Tibial nerve (tissue), 4 donors: ENCODE data around the gene SAMSN1.

Source experiments
- CTCF ChIP-seq, 5 experiments: fragments of 200-600 bp in 3 of 5; fragments of 450-650 bp in 2 of 5; sonication (generic) in 3 of 5; IDR thresholded peaks; one replicate each; pipeline ENCODE4 v1.5.1; 2016 to 2019; ENCODE audit warnings: antibody characterized with exemption in 5 of 5, mild to moderate bottlenecking in 3 of 5, moderate library complexity in 2 of 5
- EP300 ChIP-seq, 2 donors: sonication (generic); formaldehyde crosslinking; IDR thresholded peaks; one replicate each; pipeline ENCODE4 v1.6.1; 2017; ENCODE audit warnings: antibody characterized with exemption in 2 of 2, mild to moderate bottlenecking in 1 of 2
- POLR2A ChIP-seq, 2 donors: fragments of 450-650 bp; IDR thresholded peaks; one replicate each; pipeline ENCODE4 v1.6.1; 2017; ENCODE audit warnings: antibody characterized with exemption in 2 of 2, mild to moderate bottlenecking in 2 of 2, moderate library complexity in 2 of 2

- TF ChIP-seq CTCF (IDR thresholded peaks at IDR 0.05), result no peak
- TF ChIP-seq POLR2A (IDR thresholded peaks at IDR 0.05), result no peak
- no peak for TF ChIP-seq EP300 (IDR thresholded peaks at IDR 0.05)
Observed at GRCh38 chr21:14533499-14534428, 12.4 kb downstream of the SAMSN1 start.
